Measurements from ENCODE around the gene HOMER1. TPM values are rescaled to one million over a fixed set of nuclear protein-coding genes. Genes with fewer than 3 reads are reported as not detected.
"Not testable (repeated sequence)": the region's sequence is repeated elsewhere in the genome, so short reads cannot be mapped to it uniquely, and the experiment has no call there.

Gene HOMER1
- total RNA-seq, 4 donors from 2014 or later = 1.8 to 13.8 (median 5.2) TPM

DNA sequence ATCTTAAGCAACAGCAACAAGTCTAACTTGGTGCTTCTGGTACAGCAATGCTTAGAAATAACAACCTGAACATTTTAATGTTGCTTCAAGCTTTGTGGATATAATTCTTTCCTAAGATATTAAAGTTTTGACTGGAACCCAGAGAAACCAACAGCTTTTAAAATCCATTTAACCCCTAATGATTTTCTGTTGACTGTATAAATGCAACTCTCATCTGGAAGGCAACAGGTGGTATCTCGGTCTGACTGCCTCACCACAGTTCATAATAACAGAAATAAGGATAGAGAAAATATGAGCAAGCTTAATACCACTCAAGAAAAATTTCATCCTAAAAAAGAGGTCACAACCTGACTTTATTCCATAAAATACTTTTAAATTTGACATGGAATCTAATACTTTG lies 116.9 kb downstream of the HOMER1 start:
- H3K27me3 ChIP-seq = no peaks in the 10 kb centered on the region
- no peak for TF ChIP-seq POLR2A (IDR thresholded peaks at IDR 0.05)
- TF ChIP-seq CTCF (IDR thresholded peaks at IDR 0.05) = no peak
- no peak for TF ChIP-seq EP300 (IDR thresholded peaks at IDR 0.05)
- H3K36me3 ChIP-seq = peaks cover 0 to 6% (median 0%) of the 10 kb centered on the region in 3 donors
- no peaks in the 10 kb centered on the region for H3K4me1 ChIP-seq
- WGBS, 2 donors = 93 to 96% methylated on average over 1 of the region's 1 CpG
- H3K9me3 ChIP-seq = no peaks in the 10 kb centered on the region
- no peak for DNase-seq (ENCODE audit: low spot score in 2 of 2)
- H3K27ac ChIP-seq = no peak overlapping the region
- no peak overlapping the region for H3K4me3 ChIP-seq

GRCh38 chr5:79396265-79396664 lies 117.7 kb downstream of the HOMER1 start:
- Histone ChIP-seq H3K9me3 (no peaks in the 10 kb centered on the region), H3K27ac (no peak overlapping the region), H3K4me1 (no peaks in the 10 kb centered on the region), H3K36me3 (peaks cover 0 to 6% (median 0%) of the 10 kb centered on the region in 3 donors), H3K27me3 (no peaks in the 10 kb centered on the region), H3K4me3 (no peak overlapping the region)
- no peak for DNase-seq (ENCODE audit: low spot score in 2 of 2)
- no peak for TF ChIP-seq EP300 (IDR thresholded peaks at IDR 0.05)
- no peak for TF ChIP-seq CTCF (IDR thresholded peaks at IDR 0.05)
- no peak for TF ChIP-seq POLR2A (IDR thresholded peaks at IDR 0.05)

DNA sequence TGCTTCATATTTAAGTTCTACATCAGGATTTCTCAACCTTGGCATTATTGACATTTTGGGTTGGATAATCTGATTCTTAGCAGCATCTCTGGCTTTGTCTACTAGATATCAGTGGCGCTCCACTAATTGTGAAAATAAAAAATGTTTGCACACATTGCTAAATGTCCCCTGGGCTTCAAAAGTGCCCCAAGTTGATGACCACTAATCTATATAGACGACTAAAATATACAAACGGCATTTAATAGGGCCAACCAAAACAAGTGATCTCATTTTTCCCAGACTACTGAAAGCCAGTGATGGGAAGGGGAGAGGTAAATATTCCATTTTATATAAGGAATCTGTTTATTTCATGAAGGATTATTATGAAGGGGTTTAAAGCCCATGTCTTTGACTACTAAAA lies 118.6 kb downstream of the HOMER1 start:
- H3K9me3 ChIP-seq = no peaks in the 10 kb centered on the region
- WGBS, 2 donors = 71 to 73% methylated on average over 3 of the region's 3 CpGs
- no peak for DNase-seq (ENCODE audit: low spot score in 2 of 2)

GRCh38 chr5:79392776-79393175 lies 121.2 kb downstream of the HOMER1 start:
- no peak for DNase-seq (ENCODE audit: low spot score in 2 of 2)
- TF ChIP-seq CTCF (IDR thresholded peaks at IDR 0.05) (no peak), EP300 (IDR thresholded peaks at IDR 0.05) (no peak), POLR2A (IDR thresholded peaks at IDR 0.05) (no peak)
- Histone ChIP-seq H3K36me3 (peaks cover 0 to 6% (median 0%) of the 10 kb centered on the region in 3 donors), H3K9me3 (no peaks in the 10 kb centered on the region), H3K27ac (no peak overlapping the region), H3K27me3 (no peaks in the 10 kb centered on the region), H3K4me1 (no peaks in the 10 kb centered on the region), H3K4me3 (no peak overlapping the region)
- WGBS, 2 donors = 88 to 96% methylated on average over 2 of the region's 2 CpGs

More for the DNA sequence above, 118.6 kb downstream of the HOMER1 start:
- Histone ChIP-seq H3K27ac (no peak overlapping the region), H3K4me1 (no peaks in the 10 kb centered on the region), H3K4me3 (no peak overlapping the region), H3K27me3 (no peaks in the 10 kb centered on the region), H3K36me3 (peaks cover 0 to 6% (median 0%) of the 10 kb centered on the region in 3 donors)
- TF ChIP-seq CTCF (IDR thresholded peaks at IDR 0.05) (no peak), POLR2A (IDR thresholded peaks at IDR 0.05) (no peak), EP300 (IDR thresholded peaks at IDR 0.05) (no peak)

GRCh38 chr5:79386679-79387078 lies 127.3 kb downstream of the HOMER1 start:
- peaks cover 0 to under 1% (median 0%) of the 10 kb centered on the region in 3 donors for H3K36me3 ChIP-seq
- H3K9me3 ChIP-seq = peaks cover 0 to 15% (median 5%) of the 10 kb centered on the region in 4 donors
- no peak for DNase-seq (ENCODE audit: low spot score in 2 of 2)
- 97% methylated on average over 1 of the region's 1 CpG for WGBS, 2 donors
- no peaks in the 10 kb centered on the region for H3K27me3 ChIP-seq
- no peak for TF ChIP-seq POLR2A (IDR thresholded peaks at IDR 0.05)
- no peak for TF ChIP-seq EP300 (IDR thresholded peaks at IDR 0.05)
- TF ChIP-seq CTCF (IDR thresholded peaks at IDR 0.05) = no peak
- H3K4me3 ChIP-seq = no peak overlapping the region
- no peak overlapping the region for H3K27ac ChIP-seq
- no peaks in the 10 kb centered on the region for H3K4me1 ChIP-seq

DNA sequence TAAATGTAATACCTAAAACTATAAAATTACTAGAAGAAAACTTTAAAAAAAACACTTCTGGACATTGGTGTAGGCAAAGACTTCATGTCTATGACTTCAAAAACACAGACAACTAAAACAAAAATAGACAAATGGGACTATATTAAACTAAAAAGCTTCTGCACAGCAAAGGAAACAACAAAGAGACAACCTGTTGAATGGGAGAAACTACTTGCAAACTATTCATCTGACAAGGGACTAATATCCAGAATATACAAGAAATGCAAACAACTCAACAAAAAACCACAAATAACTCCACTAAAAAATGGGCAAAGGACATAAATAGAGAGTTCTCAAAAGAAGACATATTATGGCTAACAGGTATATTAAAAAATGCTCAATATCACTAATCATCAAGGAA lies 128.8 kb downstream of the HOMER1 start:
- H3K4me3 ChIP-seq; DNase-seq (ENCODE audit: low spot score in 2 of 2); H3K27ac ChIP-seq; H3K27me3 ChIP-seq; H3K36me3 ChIP-seq; H3K4me1 ChIP-seq: not testable (repeated sequence)
- H3K9me3 ChIP-seq = peaks cover 0 to 26% (median 7%) of the 10 kb centered on the region in 4 donors
